Stomach (tissue), 4 donors: ENCODE measurements around the gene ELF1.
"Not testable (repeated sequence)": the region's sequence is repeated elsewhere in the genome, so short reads cannot be mapped to it uniquely, and the experiment has no call there.

ENCODE experiments used
- CTCF ChIP-seq, 7 experiments: fragments of 450-650 bp in 4 of 7; fragments of 200-600 bp in 3 of 7; sonication (generic) in 3 of 7; IDR thresholded peaks; one replicate each; pipeline ENCODE4 v1.5.1; 2016 to 2019; ENCODE audit warnings: antibody characterized with exemption in 7 of 7, control low read depth in 2 of 7, mild to moderate bottlenecking in 1 of 7
- EP300 ChIP-seq: sonication (generic); formaldehyde crosslinking; IDR thresholded peaks from one replicate; pipeline ENCODE4 v1.6.1; 2017; ENCODE audit warnings: antibody characterized with exemption
- POLR2A ChIP-seq, 4 donors: fragments of 450-650 bp; IDR thresholded peaks; one replicate each; pipeline ENCODE4 v1.6.1; 2016; ENCODE audit warnings: antibody characterized with exemption in 4 of 4, control low read depth in 2 of 4, mild to moderate bottlenecking in 1 of 4, moderate library complexity in 1 of 4
- POLR2AphosphoS5 ChIP-seq, 3 donors: sonication (generic); formaldehyde crosslinking; IDR thresholded peaks; one replicate each; pipeline ENCODE4 v1.6.1; 2016; ENCODE audit warnings: antibody characterized with exemption in 3 of 3

- not testable (repeated sequence) for TF ChIP-seq POLR2AphosphoS5 (IDR thresholded peaks at IDR 0.05); CTCF (IDR thresholded peaks at IDR 0.05); POLR2A (IDR thresholded peaks at IDR 0.05); EP300
Measured at GRCh38 chr13:40901032-40901431, 118.1 kb downstream of the ELF1 start.
